Lung (tissue), 12 donors: ENCODE data around the gene RHBDD3. TPM values are rescaled to one million over a fixed set of nuclear protein-coding genes. Genes with fewer than 3 reads are reported as not detected.
"Not testable (repeated sequence)": the region's sequence is repeated elsewhere in the genome, so short reads cannot be mapped to it uniquely, and the experiment has no call there.

Experiments used
- ATAC-seq: fragments of 200-7000 bp; cut with Tn5 transposase; one replicate; pipeline ENCODE4 v1.9.1; 2020; ENCODE audit warnings: moderate number of reproducible peaks; ENCODE audit not compliant: insufficient read depth, low FRiP score
- DNase-seq, 3 donors: peaks; one replicate each; pipeline ENCODE4 v3.0.0-alpha.2; 2013 to 2017
- H3K27ac ChIP-seq, 2 donors: one replicate each; pipeline ENCODE4 v1.5.1; 2013; ENCODE audit warnings: mild to moderate bottlenecking in 2 of 2, moderate library complexity in 2 of 2, control low read depth in 1 of 2, inconsistent platforms in 1 of 2, low read depth in 1 of 2, low read length in 1 of 2
- H3K27me3 ChIP-seq, 3 donors: one replicate each; pipeline ENCODE4 v1.5.1; 2013; ENCODE audit warnings: low read length in 2 of 3; ENCODE audit not compliant: control insufficient read depth in 3 of 3, insufficient read depth in 3 of 3
- H3K36me3 ChIP-seq, 4 donors: one replicate each; pipeline ENCODE4 v1.5.1; 2013; ENCODE audit warnings: low read length in 4 of 4, mild to moderate bottlenecking in 1 of 4, moderate library complexity in 1 of 4; ENCODE audit not compliant: control insufficient read depth in 4 of 4, insufficient read depth in 4 of 4
- H3K4me1 ChIP-seq, 5 donors: one replicate each; pipeline ENCODE4 v1.5.1; 2013; ENCODE audit warnings: low read length in 5 of 5, mild to moderate bottlenecking in 2 of 5, moderate library complexity in 1 of 5; ENCODE audit not compliant: control insufficient read depth in 5 of 5, insufficient read depth in 5 of 5
- H3K4me3 ChIP-seq: one replicate; pipeline ENCODE4 v1.5.1; 2013; ENCODE audit warnings: mild to moderate bottlenecking, control low read depth, moderate library complexity
- H3K9ac ChIP-seq, 2 donors: one replicate each; pipeline ENCODE4 v1.5.1; 2013; ENCODE audit warnings: low read length in 2 of 2, control low read depth in 1 of 2; ENCODE audit not compliant: insufficient read depth in 1 of 2
- H3K9me3 ChIP-seq, 4 donors: one replicate each; pipeline ENCODE4 v1.5.1; 2013; ENCODE audit warnings: low read length in 3 of 4, mild to moderate bottlenecking in 1 of 4, moderate library complexity in 1 of 4; ENCODE audit not compliant: control insufficient read depth in 4 of 4, insufficient read depth in 3 of 4
- WGBS, 2 donors: extraction: QIAGEN DNeasy Blood & Tissue Kit; methylation state at CpG; one replicate each; pipeline ENCODE4 v1.1.7; 2013; 5-methylcytosine and 5-hydroxymethylcytosine counted together
- polyA plus RNA-seq, 2 donors: library from polyadenylated mRNA; stranded (reverse); fragments of 200-250 nt; gene quantifications; one replicate each; pipeline ENCODE4 v1.2.1, GENCODE V29; 2013
- total RNA-seq, 2 donors: library from RNA; depleted of rRNA in 1 of 2; stranded (reverse); fragments of >200 nt in 1 of 2; gene quantifications; one replicate each; pipeline ENCODE4 v1.2.1, GENCODE V29; 2014 to 2021
- TF ChIP-seq, protein P1 (sequence below): IDR thresholded peaks from 2 replicates; pipeline ENCODE4 v1.5.1; 2012; ENCODE audit warnings: mild to moderate bottlenecking; ENCODE audit errors: control extremely low read depth, extremely low read depth
- donor health status: control.
- donor health status: control.
- donor health status: Bipolar disorder and iron deficiency.
- donor health status: healthy.
- donor health status: DM: yes; HTN: yes; CAD: no.

Gene RHBDD3
- total and polyA plus RNA-seq, 4 donors, result 14.2 to 38.2 (median 32.8) TPM

DNA sequence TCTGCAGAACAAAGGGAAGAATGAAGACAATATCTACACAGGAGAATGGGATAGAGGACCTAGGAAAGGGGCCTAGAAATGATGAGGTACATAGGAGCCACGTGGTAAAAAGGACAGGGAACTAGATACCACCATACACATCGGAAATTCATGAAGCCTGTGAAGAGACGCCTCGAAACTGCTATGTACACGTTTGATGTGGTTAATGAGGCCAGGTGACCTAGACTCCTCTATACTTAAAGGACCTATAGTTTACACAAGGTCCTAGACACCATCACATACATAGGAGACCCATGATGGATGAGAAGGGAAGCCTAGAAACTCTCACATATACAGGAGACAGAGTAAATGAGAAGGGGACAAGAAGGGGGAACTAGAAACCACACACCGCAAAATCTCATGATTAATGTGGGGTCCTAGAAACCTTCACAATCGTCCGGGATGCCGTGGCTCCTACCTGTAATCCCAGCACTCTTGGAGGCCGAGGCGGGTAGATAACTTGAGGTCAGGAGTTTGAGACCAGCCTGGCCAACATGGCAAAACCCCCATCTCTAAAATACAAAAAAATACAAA is 23.8 kb downstream of the RHBDD3 start:
- H3K4me3 ChIP-seq, result no peak overlapping the region
- WGBS, 2 donors, result 88 to 90% methylated on average over 11 of the region's 11 CpGs
- TF ChIP-seq, protein P1, sequence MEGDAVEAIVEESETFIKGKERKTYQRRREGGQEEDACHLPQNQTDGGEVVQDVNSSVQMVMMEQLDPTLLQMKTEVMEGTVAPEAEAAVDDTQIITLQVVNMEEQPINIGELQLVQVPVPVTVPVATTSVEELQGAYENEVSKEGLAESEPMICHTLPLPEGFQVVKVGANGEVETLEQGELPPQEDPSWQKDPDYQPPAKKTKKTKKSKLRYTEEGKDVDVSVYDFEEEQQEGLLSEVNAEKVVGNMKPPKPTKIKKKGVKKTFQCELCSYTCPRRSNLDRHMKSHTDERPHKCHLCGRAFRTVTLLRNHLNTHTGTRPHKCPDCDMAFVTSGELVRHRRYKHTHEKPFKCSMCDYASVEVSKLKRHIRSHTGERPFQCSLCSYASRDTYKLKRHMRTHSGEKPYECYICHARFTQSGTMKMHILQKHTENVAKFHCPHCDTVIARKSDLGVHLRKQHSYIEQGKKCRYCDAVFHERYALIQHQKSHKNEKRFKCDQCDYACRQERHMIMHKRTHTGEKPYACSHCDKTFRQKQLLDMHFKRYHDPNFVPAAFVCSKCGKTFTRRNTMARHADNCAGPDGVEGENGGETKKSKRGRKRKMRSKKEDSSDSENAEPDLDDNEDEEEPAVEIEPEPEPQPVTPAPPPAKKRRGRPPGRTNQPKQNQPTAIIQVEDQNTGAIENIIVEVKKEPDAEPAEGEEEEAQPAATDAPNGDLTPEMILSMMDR, result no peak
- DNase-seq, result no peak
- H3K27ac ChIP-seq, result no peak overlapping the region
- no peaks in the 10 kb centered on the region for H3K27me3 ChIP-seq
- H3K36me3 ChIP-seq, result peaks cover 0 to 44% (median 19%) of the 10 kb centered on the region in 4 donors
- no peak for ATAC-seq
- no peak overlapping the region for H3K9ac ChIP-seq
- H3K9me3 ChIP-seq, result peaks cover 0 to 10% (median 1%) of the 10 kb centered on the region in 4 donors
- peaks cover 0 to 2% (median 0%) of the 10 kb centered on the region in 5 donors for H3K4me1 ChIP-seq

DNA sequence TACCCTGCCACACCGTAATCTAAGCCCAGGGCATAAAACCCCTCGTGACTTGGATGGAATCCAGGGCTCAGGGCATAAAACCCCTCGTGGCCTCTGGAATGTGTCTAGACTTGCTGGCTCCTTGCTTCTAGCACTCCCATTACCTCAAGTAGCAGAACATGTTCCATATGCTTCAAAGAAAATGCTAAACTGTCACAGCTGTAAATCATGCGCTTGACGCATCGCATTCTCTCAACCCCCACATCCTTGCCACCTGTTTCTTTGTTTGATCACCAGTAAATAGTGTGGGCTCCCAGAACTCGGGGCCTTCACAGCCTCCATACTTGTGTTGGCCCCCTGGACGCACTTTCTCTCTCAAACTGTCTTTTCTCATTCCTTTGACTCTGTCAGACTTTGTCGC is 27.3 kb downstream of the RHBDD3 start:
- Histone ChIP-seq H3K9me3 (peaks cover 0 to 10% (median 1%) of the 10 kb centered on the region in 4 donors), H3K36me3 (peaks cover 0 to 37% (median 15%) of the 10 kb centered on the region in 4 donors)
- not testable (repeated sequence) for DNase-seq, H3K9ac ChIP-seq, H3K4me3 ChIP-seq, H3K4me1 ChIP-seq, ATAC-seq, H3K27me3 ChIP-seq, H3K27ac ChIP-seq
- 81 to 92% methylated on average over 9 of the region's 9 CpGs for WGBS, 2 donors

DNA sequence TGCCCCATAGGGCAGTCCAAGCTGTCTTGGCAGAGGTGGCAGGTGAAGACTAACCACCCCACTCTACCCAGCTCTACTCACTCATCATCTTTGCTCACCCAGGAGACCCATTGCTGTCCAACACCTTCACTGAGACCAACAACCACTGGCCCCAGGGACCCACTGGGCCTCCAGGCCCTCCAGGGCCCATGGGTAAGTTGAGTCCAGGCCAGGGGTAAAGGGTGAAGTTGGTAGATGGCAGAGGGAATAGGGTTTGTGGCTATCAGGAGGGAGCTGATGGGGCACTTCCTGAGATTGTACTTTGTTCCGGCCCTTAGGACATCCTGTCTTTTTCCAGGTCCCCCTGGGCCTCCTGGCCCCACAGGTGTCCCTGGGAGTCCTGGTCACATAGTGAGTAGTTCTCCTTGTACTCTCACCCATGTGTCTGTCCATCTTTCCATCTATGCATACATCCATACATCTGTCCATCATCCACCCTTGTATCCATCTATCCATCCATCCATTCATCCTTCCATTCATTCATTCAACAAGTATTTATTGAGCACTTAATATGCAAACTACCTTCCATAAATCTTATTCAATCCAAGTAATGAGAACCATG is 34.4 kb downstream of the RHBDD3 start:
- DNase-seq, result no peak
- ATAC-seq, result no peak
- Histone ChIP-seq H3K9me3 (no peaks in the 10 kb centered on the region), H3K9ac (no peak overlapping the region), H3K27me3 (no peaks in the 10 kb centered on the region), H3K4me3 (no peak overlapping the region), H3K36me3 (peaks cover 0 to 15% (median 7%) of the 10 kb centered on the region in 4 donors), H3K4me1 (peaks cover 0 to 19% (median 0%) of the 10 kb centered on the region in 5 donors), H3K27ac (peak overlapping the region in 1 of 2 donors; percentile 65)
- TF ChIP-seq, protein P1, result no peak
- WGBS, 2 donors, result 68 to 76% methylated on average over 1 of the region's 1 CpG

DNA sequence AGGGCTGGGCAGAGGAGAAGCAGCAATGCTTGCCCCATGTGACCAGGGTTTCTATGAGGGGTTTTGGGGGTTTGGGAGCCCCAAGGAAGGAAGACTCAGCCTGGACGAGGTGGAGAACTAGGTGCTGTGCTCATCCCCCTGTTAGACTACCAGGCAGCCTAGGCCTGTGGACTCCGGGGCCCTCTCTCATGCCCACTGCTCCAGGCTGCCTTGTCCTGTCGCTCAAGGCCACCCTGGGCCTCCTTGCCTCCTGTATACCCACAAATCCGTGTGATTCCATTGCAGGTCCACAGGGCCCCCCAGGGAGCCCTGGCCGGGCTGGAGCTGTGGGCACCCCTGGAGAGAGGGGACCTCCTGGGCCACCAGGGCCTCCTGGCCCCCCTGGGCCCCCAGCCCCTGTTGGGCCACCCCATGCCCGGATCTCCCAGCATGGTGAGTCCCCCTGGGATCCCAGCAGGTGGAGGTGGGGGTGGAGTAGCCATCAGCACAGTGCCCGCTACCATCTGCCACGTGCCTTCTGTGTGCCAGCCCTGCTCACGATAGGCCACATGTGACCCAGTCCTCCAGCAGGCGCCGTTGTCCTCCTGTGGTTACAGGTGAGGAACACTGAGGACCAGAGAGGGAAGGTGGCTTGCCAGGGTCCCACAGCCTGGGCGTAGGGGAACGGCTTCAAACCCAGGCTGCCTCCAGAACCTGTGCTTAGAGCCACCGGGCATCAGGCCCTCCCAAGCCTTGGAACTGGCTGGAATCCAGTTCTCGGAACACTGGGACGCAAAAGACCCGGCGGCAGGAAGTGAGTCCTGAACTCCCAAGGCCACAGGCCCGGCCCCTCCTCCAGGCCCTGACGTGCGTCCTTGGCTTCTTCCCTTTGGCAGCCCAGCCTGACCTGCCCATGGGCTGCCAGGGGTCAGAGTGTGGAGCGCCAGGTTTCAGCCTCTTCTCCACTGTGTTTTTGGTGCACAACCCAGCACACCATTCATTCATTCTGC is 35.5 kb downstream of the RHBDD3 start:
- H3K27me3 ChIP-seq, result no peaks in the 10 kb centered on the region
- ATAC-seq (no peak), DNase-seq (peak; percentile 44 to 75 (median 65))
- peak overlapping the region in 1 of 2 donors; percentile 92 for H3K27ac ChIP-seq
- H3K9ac ChIP-seq, result no peak overlapping the region
- no peaks in the 10 kb centered on the region for H3K9me3 ChIP-seq
- 63 to 82% methylated on average over 22 of the region's 22 CpGs for WGBS, 2 donors
- TF ChIP-seq, protein P1, result no peak
- peaks cover 0 to 15% (median 7%) of the 10 kb centered on the region in 4 donors for H3K36me3 ChIP-seq
- peaks cover 0 to 19% (median 0%) of the 10 kb centered on the region in 5 donors for H3K4me1 ChIP-seq
- no peak overlapping the region for H3K4me3 ChIP-seq
